Bronchus fibroblast of lung (primary cell): Measurements from ENCODE around the gene SERPINB3. TPM values are rescaled to one million over a fixed set of nuclear protein-coding genes. Genes with fewer than 3 reads are reported as not detected.

ENCODE experiments used
- total RNA-seq: library from RNA; depleted of rRNA; stranded (reverse); fragments of >200 nt; gene quantifications from 2 replicates; pipeline ENCODE4 v1.2.3, GENCODE V29; 2015

Gene SERPINB3
- total RNA-seq = not detected in 2 replicates

DNA sequence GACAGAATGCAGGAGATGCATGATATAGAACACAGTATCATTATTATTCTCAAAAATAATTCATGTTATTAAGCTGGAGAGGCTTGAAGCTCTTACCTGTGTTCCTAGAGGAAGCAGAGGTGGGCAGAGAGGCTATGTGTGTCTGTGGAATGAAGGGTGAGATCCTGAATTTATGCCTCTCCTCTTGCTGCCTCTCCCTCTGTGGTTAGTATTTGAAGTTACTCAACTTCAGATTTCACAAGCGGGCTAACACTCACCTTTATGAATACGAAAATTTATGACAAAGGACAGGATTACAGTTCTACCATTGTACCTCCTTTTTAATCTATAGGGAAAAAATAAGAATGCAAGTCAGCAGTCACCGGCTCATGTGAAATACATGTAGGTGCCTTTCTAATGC lies at the start of gene SERPINB3:
Gene SERPINB3, minus strand, starts transcription at position 144 of the 400 bp plus-strand sequence. CDS start 677 bp downstream, outside the sequence.

DNA sequence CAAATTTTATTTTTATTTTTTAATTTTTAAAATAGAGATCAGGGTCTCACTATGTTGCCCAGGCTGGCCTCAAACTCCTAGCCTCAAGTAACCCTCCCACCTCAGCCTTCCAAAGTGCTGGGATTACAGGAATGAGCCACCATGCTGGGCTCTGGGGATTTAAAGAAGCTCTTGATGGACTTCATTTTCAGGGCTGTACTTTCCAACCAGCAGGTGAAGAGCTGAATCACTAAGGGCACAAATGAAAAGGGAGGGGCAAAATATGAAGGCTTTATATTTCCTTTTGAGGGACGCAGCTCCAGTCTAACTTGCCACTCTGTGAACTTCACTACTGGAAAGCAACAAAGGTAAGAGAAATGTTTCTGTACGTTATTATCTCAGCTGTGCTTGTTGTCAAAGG lies 41.0 kb upstream of the SERPINB3 start, which contains the start of gene SERPINB11:
Gene SERPINB11, plus strand, starts transcription at position 301 of the 400 bp plus-strand sequence. CDS start 7,234 bp downstream, outside the sequence.

DNA sequence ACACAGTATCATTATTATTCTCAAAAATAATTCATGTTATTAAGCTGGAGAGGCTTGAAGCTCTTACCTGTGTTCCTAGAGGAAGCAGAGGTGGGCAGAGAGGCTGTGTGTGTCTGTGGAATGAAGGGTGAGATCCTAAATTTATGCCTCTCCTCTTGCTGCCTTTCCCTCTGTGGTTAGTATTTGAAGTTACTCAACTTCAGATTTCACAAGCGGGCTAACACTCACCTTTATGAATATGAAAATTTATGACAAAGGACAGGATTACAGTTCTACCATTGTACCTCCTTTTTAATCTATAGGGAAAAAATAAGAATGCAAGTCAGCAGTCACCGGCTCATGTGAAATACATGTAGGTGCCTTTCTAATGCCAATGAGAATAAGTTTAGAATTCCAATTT lies 17.6 kb downstream of the SERPINB3 start, which contains the start of gene SERPINB4:
Gene SERPINB4, minus strand, starts transcription at position 115 of the 400 bp plus-strand sequence. CDS start 679 bp downstream, outside the sequence.

Other genes starting within 250 kb of the SERPINB3 start
- 20.2 and 24.2 TPM in 2 replicates for gene VPS4B, start 239.4 kb downstream of the SERPINB3 start, total RNA-seq
- 0.15 TPM in 1 of 2 replicates, not detected in the other for gene SERPINB5, start 184.9 kb downstream of the SERPINB3 start, total RNA-seq
- not detected in 2 replicates for gene SERPINB12, start 119.5 kb downstream of the SERPINB3 start, total RNA-seq
- not detected in 2 replicates for gene SERPINB13, start 74.5 kb downstream of the SERPINB3 start, total RNA-seq
- not detected in 2 replicates for gene SERPINB4, start 17.6 kb downstream of the SERPINB3 start, total RNA-seq
- not detected in 2 replicates for gene SERPINB11, start 41.1 kb upstream of the SERPINB3 start, total RNA-seq
- 4.2 and 10.3 TPM in 2 replicates for gene SERPINB7, start 113.5 kb upstream of the SERPINB3 start, total RNA-seq
- gene SERPINB2, start 225.8 kb upstream of the SERPINB3 start, total RNA-seq = 3.5 and 5.2 TPM in 2 replicates
- gene SERPINB10, start 246.1 kb upstream of the SERPINB3 start, total RNA-seq = 1.7 TPM in 1 of 2 replicates, not detected in the other